Measurements from ENCODE around the gene SFXN4. TPM values are rescaled to one million over a fixed set of nuclear protein-coding genes. Genes with fewer than 3 reads are reported as not detected.
A peak's percentile ranks its signal among the peaks of the same experiment; 100 is the strongest.
"Not testable (repeated sequence)": the region's sequence is repeated elsewhere in the genome, so short reads cannot be mapped to it uniquely, and the experiment has no call there.

The SFXN4 gene
- total RNA-seq, 1 experiment from 2014 or later = 72.9 TPM

DNA sequence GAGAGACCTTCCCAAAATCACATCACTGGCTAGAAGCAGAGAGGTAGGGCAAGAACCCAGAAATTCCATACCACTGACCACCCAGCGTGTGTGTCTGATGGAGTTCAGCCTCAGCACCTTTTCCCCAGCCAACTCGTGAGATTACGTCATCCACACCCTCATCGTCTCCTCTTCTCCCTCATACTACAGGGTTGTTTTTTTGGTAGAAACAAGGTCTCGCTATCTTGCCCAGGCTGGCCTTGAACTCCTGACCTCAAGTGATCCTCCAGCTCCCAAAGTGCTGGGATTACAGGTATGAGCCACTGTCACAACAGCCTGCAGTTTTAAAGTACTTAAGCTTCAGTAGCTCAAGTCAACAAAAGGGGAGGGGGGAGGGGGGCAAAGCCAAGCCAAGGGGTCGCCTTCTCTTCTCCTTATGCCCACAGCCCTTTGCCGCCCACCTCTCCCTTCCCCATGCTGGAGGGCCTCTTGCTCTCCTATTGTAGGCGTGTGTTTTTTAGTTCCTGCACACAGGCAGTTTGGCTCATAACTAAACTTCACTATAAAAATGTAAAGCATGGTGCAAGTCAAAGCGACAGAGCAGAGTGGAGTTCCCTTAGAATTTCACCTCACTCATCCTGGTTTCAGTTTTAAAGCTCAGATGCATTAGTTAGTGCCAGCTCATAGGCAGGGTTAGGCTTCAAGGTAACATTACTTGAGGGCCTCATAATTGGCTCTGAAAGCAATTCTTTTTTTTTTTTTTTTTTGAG lies 18.3 kb upstream of the SFXN4 start:
- CTCF ChIA-PET = interaction anchor here (0.7 to 1.3 kb wide), 2 partner anchors 16 to 87 kb away, joined by 4 to 8 read pairs; no protein-coding TSS in a partner anchor
- Histone ChIP-seq H3K4me3 (ENCODE audit: low read depth, low read length, poor library complexity, severe bottlenecking) (no peak overlapping the region), H3K27ac (ENCODE audit: low read depth, low read length, poor library complexity, severe bottlenecking) (no peak overlapping the region), H3K27me3 (replicated peaks; ENCODE audit: insufficient read depth, low read depth, low read length, poor library complexity) (no peaks in the 10 kb centered on the region), H3K36me3 (ENCODE audit: insufficient read depth, low read length, poor library complexity, severe bottlenecking) (no peaks in the 10 kb centered on the region), H3K4me1 (ENCODE audit: insufficient read depth, low read length, poor library complexity, severe bottlenecking) (peaks cover 6% of the 10 kb centered on the region), H3K9me3 (ENCODE audit: low read depth, low read length, poor library complexity, severe bottlenecking) (no peaks in the 10 kb centered on the region)
- intact Hi-C loops (cut with micrococcal nuclease; ENCODE audit: unreplicated experiment) = no loop called here
- POLR2A ChIA-PET (ENCODE audit: low non-redundant PET) = no interaction called here
- no peak for DNase-seq (ENCODE audit: low spot score)
- BruUV-seq (replicated peaks) = no TSS peak
- TF ChIP-seq, protein P1, sequence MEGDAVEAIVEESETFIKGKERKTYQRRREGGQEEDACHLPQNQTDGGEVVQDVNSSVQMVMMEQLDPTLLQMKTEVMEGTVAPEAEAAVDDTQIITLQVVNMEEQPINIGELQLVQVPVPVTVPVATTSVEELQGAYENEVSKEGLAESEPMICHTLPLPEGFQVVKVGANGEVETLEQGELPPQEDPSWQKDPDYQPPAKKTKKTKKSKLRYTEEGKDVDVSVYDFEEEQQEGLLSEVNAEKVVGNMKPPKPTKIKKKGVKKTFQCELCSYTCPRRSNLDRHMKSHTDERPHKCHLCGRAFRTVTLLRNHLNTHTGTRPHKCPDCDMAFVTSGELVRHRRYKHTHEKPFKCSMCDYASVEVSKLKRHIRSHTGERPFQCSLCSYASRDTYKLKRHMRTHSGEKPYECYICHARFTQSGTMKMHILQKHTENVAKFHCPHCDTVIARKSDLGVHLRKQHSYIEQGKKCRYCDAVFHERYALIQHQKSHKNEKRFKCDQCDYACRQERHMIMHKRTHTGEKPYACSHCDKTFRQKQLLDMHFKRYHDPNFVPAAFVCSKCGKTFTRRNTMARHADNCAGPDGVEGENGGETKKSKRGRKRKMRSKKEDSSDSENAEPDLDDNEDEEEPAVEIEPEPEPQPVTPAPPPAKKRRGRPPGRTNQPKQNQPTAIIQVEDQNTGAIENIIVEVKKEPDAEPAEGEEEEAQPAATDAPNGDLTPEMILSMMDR (conservative IDR thresholded peaks at IDR 0.05; ENCODE audit: low read depth, low read length) = no peak
- no peak for TF ChIP-seq EZH2 (IDR thresholded peaks at IDR 0.05; ENCODE audit: borderline replicate concordance, low read depth, low read length, poor library complexity, severe bottlenecking)

DNA sequence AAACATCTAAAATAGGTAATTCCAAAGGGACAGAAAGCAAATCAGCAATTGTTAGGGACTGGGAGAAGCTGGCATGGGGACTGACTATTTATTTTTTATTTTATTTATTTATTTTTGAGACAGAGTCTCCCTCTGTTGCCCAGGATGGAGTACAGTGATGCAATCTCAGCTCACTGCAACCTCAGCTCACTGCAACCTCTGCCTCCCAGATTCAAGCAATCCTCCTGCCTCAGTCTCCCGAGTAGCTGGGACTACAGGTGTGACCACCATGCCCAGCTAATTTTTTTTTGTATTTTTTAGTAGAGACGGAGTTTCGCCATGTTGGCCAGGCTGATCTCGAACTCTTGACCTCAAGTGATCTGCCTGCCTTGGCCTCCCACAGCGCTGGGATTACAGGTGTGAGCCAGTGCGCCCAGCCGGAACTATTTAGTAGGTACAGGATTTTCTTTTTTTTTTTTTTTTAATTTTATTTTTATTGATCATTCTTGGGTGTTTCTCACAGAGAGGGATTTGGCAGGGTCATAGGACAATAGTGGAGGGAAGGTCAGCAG lies 15.4 kb upstream of the SFXN4 start:
- intact Hi-C loops (cut with micrococcal nuclease; ENCODE audit: unreplicated experiment); H3K27me3 ChIP-seq (replicated peaks; ENCODE audit: insufficient read depth, low read depth, low read length, poor library complexity); POLR2A ChIA-PET (ENCODE audit: low non-redundant PET); H3K27ac ChIP-seq (ENCODE audit: low read depth, low read length, poor library complexity, severe bottlenecking); BruUV-seq (replicated peaks); H3K4me3 ChIP-seq (ENCODE audit: low read depth, low read length, poor library complexity, severe bottlenecking); H3K9me3 ChIP-seq (ENCODE audit: low read depth, low read length, poor library complexity, severe bottlenecking); DNase-seq (ENCODE audit: low spot score): not testable (repeated sequence)
- Histone ChIP-seq H3K36me3 (ENCODE audit: insufficient read depth, low read length, poor library complexity, severe bottlenecking) (peaks cover 16% of the 10 kb centered on the region), H3K4me1 (ENCODE audit: insufficient read depth, low read length, poor library complexity, severe bottlenecking) (peaks cover 21% of the 10 kb centered on the region)
- CTCF ChIA-PET = interaction anchor here (0.6 kb wide), 1 partner anchor 209 kb away, joined by 3 read pairs; no protein-coding TSS in a partner anchor

DNA sequence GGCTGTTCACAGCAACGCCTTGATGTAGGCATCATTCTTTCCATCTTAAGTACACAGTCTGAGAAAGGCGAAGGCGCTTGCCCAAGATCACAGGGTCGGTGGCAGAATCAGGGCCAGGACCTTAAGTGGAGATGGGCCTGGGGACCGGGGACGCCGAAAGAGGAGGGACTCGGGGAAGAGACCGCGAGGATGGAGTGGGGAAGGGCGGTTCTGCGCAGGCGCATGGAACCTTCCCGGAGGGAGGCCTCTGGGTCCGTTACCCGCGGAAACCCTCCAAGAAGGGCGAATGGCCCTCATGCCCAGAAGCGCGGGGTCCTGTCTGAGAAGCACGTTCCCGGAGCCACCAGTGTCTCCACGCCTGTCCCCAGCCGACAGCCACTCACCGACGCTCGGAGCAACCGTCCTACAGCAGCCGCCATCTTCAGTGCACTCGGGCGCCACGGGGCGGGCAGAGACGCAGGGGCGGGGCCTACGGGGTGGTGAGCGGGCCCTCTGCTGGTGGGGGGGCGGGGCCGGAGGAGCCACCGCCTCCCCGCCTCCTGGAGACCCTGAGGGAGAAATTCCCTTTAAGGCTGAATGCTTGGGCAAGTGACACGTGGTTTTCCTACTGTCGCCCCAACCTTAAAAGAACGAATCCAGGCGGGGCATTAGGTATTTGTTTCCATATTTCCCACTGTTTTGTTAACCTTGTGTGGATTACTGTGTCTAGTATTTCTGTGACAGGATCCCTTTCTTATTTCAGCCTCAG lies 13.0 kb upstream of the SFXN4 start, which contains the start of gene PRDX3:
Gene PRDX3 (minus strand): TSS at position 441 of the 748 bp plus-strand sequence. CDS start 22 bp downstream, at position 419.
- H3K4me3 ChIP-seq (ENCODE audit: low read depth, low read length, poor library complexity, severe bottlenecking) = peak within 1 kb of the TSS; percentile 70
- no peaks in the 10 kb centered on the region for H3K9me3 ChIP-seq (ENCODE audit: low read depth, low read length, poor library complexity, severe bottlenecking)
- CTCF ChIA-PET = interaction anchor here (0.6 to 1.0 kb wide), 2 partner anchors 21 to 343 kb away, joined by 3 read pairs; no protein-coding TSS in a partner anchor
- peak; percentile 98 for DNase-seq (ENCODE audit: low spot score)
- peaks cover 29% of the 10 kb centered on the region for H3K36me3 ChIP-seq (ENCODE audit: insufficient read depth, low read length, poor library complexity, severe bottlenecking)
- TSS peak; percentile 77 for BruUV-seq (replicated peaks)
- peak within 1 kb of the TSS; percentile 94 for H3K27ac ChIP-seq (ENCODE audit: low read depth, low read length, poor library complexity, severe bottlenecking)
- no peak for TF ChIP-seq EZH2 (IDR thresholded peaks at IDR 0.05; ENCODE audit: borderline replicate concordance, low read depth, low read length, poor library complexity, severe bottlenecking)
- TF ChIP-seq, protein P1 (conservative IDR thresholded peaks at IDR 0.05; ENCODE audit: low read depth, low read length) = no peak; the same call in 1 of the 2 replicates
- intact Hi-C loops (cut with micrococcal nuclease; ENCODE audit: unreplicated experiment) = no loop called here
- peaks cover 21% of the 10 kb centered on the region for H3K4me1 ChIP-seq (ENCODE audit: insufficient read depth, low read length, poor library complexity, severe bottlenecking)
- no peaks in the 10 kb centered on the region for H3K27me3 ChIP-seq (replicated peaks; ENCODE audit: insufficient read depth, low read depth, low read length, poor library complexity)
- POLR2A ChIA-PET (ENCODE audit: low non-redundant PET) = no interaction called here
